HG03103 (cell line): ENCODE results near the gene MED12.

Experiments used
- ATAC-seq: cut with Tn5 transposase; IDR thresholded peaks from one replicate; pipeline ENCODE4 v1.9.1; 2021; ENCODE audit warnings: low read depth; ENCODE audit not compliant: unreplicated experiment

The MED12 gene

DNA sequence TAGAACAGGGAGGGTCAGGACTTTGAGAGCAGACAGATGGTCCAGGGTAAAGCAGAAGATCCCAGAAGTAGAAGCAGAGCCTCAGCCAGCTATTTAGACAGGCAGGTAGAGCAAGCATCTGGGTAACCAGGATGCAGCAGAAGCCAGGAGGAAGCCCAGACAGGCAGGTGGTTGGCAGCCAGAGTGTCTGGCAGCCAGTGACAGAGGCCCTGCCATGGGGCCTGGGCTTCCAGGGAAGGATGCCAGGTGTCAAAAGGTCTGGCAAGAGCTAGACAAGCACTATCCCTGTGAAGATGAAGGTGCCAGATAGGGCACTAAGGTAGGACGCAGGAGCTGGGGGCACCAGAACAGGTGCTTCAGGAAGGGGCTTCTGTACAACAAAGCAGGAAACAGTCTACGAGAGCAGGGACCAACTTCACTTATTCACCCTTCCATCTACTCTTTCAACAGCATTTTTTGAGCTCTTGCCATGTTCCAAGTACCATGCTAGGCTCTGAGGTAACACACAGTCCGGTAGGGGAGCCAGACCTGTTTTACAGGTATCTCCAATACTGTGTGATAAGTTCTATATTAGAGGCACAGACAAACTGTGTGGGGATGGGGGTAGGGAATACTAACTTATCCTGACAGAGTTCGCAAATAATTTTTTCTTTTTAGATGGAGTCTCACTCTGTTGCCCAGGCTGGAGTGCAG, 66.6 kb downstream of the MED12 start:
- ATAC-seq = no peak

DNA sequence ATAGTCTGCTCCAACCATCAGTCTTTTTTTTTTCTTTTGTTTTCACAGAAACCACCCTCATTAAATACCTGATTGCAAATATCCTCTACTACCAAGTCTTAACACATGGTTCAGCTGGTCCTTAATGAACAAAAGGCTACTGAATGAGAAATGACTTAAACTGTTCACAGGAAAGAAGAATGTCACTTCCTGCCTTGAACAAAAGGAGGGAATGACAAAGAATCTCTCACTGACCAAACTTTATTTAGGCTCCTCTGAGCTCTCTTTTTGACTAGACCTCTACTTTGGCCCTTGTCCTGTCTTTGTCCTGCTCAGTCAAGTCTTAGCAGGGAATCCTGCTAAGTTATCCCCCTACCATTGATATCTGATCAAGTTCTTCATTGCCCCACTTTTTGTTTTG, 72.9 kb downstream of the MED12 start:
- ATAC-seq = no peak
